H54 (cell line): ENCODE data around the gene PDE5A.
A peak's percentile ranks its signal among the peaks of the same experiment; 100 is the strongest.

ENCODE experiments used
- DNase-seq: peaks from one replicate; pipeline ENCODE4 v3.0.0; 2011; ENCODE audit warnings: low spot score, mixed read lengths; ENCODE audit not compliant: insufficient read length
- FAIRE-seq: peaks from 3 replicates; lab custom pipeline; 2011; peaks lifted over from hg19 to GRCh38; lab: Jason Lieb, UNC
- POLR2A ChIP-seq: IDR thresholded peaks from 2 replicates; pipeline ENCODE4 v1.6.1; 2011; ENCODE audit warnings: low read depth, mild to moderate bottlenecking, low read length

PDE5A gene

DNA sequence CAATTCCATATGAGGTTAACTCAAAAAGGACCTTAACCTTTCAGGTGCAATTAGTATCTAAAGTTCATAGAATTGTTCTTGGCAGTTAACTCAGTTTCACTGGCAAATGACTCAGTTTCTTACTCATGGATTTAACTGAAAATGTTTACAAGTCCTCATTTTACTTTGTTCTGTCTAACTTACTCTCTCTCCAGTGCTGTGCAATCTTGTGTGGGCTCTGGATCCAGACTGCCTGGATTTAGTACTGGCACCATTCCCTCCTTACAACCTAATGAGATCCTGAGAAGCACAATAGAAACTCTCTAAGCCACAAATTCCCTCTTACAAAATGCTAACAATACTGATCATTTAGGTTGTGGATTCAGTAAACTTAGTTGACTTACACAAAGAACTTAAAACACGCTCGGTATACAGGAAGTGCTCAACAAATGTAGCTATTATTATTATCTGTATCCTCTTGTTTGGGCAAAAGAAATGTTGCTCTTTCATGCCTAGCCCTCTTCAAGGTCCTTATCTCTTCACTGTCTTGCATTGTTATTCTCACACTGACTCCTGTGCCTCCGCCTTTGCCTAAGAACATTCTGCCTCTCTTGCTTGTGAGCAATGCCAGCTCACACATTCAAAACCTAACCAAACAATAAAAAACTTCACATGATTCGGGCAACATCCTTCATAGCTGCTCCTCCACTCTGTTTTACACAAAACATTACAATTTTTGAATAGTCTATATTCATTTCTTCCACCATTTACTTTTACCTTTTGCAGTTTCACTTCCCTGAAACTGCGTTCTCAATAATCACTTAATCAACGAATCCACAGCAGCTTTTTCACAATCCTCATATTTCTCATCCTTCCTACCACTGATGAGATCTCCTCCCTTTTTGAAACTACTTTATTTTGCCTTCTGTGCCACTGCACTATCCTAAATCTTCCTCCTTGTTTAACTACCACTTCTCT is 91.8 kb downstream of the PDE5A start:
- TF ChIP-seq POLR2A, result no peak
- DNase-seq (no peak), FAIRE-seq (no peak)

DNA sequence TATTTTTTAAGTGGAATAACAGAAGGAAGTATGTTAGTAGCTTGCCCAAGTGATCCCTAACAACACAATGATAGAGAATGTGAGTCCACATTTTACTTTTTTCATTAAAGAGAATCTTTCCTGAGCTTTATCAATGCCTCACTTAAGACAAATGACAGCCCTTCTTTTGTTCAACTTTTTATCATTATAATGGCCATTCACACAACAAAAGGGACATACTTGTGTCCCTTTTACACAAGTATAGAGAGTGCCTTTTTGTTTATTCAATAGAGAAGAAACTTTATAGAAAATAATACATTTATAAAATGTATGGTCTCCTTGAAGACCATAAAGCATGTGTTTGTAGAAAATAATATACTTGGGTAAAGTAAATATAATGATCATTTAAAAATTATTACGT is 96.3 kb downstream of the PDE5A start:
- TF ChIP-seq POLR2A, result no peak
- DNase-seq, result no peak
- FAIRE-seq, result no peak

DNA sequence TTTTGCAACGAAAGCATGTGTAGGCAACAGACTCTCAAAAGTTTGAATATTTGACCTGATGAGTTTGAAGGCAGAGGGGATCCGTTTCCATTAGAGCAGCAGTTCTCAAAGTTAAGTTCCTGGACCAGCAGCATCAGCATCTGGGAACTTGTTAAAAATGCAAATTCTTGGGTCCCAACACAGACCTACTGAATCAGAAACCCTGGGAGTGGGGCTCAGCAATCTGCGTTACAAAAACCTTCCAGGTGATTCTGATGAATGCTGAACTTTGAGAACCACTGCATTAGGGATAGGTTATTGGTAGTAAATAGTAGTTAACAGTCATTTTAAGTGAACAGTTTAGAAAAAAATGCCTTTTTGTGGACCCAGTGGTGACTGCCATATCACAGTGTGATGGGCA is 98.8 kb downstream of the PDE5A start:
- DNase-seq, result no peak
- no peak for FAIRE-seq
- no peak for TF ChIP-seq POLR2A

DNA sequence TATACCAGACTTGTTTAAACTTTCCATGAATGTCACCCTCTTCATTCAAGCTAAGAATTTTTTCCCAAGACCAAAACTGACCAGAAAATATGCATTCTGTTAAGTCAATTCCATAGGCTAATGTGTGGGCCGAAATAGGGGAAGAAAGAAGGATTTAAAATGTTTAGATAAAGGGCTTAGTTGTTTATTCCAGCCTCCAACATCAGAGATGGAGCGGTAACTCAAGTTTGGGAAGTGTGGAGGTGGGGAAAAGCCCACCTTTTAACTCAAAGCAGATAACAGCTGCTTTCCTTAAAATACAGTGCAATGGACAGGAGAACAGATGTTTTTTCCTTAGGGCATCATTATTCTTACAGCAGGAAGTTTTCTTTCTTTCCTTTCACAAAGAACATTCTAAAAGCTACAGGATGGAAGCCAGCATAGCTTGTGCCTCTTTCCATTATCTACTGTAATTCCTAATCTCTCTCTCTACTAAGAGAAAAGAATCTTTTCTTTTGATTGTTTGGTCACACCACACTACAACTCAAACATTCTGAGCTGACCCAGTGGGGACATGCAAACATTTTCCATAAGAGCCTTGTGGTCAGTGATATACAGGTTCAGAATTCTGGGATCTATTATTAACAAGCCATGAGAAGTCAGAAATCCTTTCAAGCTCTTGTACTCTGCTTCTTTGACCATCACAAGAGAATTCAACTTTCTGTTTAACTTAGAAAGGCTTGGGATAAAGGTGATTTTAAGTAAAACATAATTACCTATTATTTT is 101.6 kb downstream of the PDE5A start:
- DNase-seq, result no peak
- TF ChIP-seq POLR2A, result no peak
- no peak for FAIRE-seq

DNA sequence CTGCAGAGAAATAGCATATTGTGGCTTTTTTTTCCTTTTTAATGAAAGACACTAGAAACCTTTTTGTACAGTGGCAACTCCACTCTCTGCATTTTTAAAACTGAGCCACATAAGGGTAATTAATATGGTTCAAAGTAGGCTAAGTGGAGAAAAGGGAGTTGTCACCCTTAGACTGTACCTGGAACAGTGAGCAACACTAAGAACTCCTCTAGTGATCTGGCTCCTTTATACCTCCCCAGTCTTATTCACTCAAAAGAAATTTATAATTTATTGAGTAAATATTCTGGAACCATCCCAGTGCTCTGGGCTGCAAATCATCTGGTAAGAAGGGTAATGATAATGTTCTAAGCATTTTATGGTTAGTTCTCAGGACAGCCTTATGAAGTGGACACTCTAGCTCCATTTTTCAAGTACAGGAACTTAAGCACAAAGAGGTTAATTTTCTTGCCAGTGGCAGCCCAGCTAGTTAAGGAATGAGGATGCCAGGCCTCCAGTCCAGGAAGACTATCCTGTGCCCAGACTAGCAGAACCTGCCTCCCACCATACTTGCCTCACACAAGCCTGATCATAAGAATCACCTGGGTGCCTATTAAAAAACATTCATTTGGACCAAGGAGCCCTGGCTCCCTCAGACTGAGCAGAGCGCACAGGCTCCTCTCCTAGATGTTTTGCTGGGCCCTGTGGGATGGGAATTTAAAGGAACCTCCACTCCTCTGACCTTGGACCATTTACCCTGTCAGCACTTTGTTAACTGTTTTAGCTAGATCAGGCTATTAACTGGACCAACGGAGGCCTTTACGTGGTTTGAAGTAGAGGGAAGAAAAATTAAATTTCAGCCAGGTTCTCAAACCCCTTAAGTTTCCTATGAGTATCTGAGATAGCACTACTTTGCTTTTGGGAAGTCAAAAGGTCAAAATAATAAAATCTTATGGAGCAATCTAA is 102.6 kb downstream of the PDE5A start:
- DNase-seq, result no peak
- TF ChIP-seq POLR2A, result no peak
- FAIRE-seq, result no peak

DNA sequence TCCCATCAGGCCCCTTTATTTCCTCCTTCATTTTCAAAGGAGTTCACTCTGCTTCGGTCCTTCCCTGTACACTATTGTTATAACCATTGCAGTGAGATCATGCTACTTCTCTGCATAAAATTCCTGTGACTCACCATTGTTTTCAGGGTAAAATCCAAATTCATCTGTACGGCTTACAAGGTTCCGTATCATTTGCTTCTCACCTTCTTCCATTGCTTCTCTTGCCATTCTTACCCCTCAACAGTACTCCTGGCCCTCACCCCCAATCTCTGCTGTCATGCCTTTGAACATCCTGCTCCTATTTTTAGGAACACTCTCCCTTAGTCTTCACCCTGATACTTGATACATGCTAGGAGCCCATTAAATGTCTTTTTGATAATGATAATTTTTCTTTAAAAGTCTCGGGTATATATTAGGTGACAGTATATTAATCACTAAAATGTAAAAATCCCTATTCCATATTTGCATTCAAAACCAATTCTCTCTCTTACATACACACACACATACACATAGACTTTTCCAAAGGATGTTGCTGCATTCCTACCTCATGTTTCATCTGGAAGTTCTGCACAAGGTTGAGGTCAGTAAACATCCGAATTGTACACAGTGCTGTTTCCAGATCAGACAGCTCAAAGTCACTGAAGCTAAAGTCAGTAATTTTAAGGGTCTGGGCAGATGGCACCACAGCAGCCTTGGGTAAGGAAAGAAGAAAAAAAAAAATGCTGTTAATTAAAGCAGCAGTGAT is 103.4 kb downstream of the PDE5A start:
- FAIRE-seq (peak; percentile 89), DNase-seq (no peak)
- TF ChIP-seq POLR2A, result no peak

DNA sequence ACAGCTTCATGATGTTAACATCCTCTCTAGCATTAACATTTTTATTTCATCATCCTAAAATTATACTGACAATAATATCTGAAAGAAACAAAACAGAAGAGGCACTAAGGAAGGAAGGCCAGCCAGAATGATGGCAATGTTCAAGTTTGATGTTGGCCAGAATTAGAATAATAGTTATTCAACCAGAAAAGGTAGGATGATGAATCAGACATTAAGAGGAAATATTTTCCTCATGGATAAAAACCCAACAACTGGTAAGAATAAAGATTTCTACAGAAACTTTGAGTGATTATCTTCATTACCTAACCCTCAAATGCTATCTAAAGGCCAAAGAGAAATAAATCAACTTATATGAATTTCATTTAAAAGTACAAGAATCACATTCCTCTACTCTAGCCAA is 105.2 kb downstream of the PDE5A start:
- TF ChIP-seq POLR2A, result no peak
- no peak for FAIRE-seq
- DNase-seq, result no peak

DNA sequence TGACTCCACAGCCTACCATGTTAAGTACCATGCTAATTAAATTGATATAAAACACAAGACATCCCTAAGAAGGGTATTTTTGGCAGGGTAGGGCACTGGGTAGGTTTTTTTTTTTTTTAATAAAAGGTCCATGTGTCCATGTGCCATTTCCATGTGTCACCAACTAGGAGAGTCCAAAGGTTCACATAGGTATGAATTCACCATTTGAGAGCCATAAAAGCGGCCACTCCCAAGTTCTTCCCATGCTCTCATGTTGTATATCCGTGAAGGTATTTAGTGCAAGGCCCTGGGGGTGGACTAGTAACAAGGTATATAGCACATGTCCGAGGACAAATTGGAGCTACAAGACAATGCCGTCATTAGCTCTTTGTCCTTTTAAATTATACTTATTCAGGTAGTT is 107.3 kb downstream of the PDE5A start:
- FAIRE-seq, result no peak
- TF ChIP-seq POLR2A, result no peak
- no peak for DNase-seq

DNA sequence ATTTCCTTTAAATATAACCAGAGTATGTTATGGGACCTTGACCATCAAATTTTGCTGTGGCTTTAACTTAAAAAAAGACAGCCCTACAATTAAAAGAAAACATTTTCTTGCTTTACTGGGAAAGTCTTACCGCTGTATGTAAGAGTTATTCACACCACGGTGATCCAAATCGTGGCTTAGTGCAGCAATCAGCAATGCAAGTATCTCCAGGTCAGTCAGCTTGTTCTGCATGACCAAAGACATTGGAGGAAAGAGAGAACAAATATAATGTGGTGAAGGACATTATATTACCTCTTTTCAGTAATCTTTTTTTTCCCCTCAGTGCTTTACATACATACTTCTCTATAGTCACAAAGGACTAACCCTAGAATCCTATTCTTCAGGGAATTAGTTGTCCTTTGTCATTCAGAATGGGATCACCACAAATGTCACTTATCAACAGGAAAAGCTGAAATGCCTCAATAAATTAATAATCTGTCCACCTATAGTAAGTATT is 109.6 kb downstream of the PDE5A start:
- DNase-seq (no peak), FAIRE-seq (no peak)
- TF ChIP-seq POLR2A, result no peak

DNA sequence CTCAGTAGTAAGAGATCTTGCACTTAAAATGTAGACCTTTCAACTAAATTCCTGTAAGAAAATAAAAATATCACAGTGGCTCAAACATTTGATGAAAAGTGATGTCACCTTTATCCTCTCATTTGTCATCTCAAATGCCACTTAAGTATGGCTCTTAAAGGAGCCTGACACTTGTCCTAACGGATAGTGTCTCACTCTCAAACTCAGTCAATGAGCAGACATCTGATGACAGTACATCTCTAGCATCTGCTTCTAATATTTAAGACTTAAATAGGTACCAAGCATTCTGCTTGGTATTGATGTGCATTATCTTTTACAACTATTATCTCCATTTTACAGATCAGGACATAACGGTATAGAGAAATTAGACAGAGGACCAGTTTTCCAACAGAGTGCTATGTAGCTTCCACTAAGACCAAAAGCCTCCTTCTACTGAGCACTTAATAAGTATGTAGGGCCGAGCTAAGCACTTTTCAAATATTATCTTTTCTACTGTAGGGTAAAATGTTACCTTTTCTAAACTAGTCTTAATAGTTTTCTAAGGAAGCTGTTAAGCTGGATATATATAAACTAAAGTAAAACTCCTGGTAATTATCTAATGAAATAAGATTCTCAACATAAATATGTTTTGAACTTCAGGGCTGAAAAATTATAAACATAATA is 110.2 kb downstream of the PDE5A start:
- FAIRE-seq (no peak), DNase-seq (no peak)
- no peak for TF ChIP-seq POLR2A

DNA sequence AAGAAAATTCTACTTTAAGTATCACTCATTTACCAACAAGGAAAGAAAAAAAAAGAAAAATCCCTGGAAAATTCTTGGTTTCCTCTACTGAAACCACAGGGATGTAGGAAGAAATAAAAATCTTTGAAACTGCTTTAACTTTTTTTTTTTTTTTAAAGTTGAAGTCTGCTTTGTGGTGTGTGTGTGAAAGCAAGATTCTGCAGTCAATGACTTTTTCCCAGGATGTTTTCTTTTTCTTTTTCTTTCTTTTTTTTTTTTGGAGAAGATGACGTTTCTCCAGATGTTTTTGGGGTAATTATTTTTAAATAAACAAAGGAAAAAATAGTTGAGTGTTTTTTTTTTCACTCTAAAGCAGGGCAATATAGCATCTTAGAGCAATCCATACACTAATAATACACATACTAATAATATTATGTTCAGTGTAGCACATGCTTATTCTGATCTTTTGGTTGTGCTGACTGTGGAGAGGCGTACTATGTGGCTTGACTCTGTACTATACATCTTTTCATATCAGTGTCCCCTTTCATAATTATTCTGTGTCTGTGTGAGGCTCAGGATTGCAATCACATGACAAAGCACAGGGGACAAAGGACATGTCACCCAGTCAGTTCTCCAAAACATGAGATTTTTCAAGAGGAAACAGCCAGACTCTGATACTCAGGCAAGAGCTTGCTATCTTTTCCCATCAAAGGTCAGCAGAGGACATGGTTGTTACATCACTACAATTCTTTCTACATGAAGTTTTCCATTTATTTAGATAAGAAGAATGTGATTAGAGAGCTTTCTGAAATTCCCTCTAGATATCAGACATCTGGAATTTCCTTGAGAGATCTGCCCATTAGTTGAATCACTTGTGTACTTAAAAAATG is 111.0 kb downstream of the PDE5A start:
- no peak for TF ChIP-seq POLR2A
- FAIRE-seq, result no peak
- DNase-seq, result no peak
